ENCODE results near the gene STON1. TPM values are rescaled to one million over a fixed set of nuclear protein-coding genes. Genes with fewer than 3 reads are reported as not detected.

STON1 gene
- total and polyA plus RNA-seq, 2 of the 4 experiments (the other 2 are of a cell fraction): 4.0 to 5.7 TPM

DNA sequence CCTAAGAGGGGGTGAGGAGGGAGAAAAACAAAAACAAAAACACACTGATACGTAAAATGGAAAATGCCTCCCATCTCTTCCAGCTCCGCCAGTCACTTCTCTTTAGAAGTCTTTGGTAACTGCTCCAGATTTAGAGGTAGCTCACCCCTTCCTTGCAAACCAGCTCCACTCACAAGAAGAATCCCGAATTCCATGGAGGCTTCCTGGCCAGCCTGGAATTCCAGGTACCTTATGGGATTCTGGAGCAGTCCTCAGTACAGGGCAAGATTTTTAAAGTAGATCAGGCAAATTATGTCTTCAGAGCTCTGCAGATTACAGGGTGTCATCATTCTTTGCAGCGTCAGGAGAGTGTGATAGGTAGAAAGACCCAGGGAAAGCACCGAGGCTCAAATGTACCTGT lies 4.8 kb downstream of the STON1 start:
- DNase-seq (no peak), ATAC-seq (ENCODE audit: low read depth) (no peak)
- no peak overlapping the region for H4K5ac ChIP-seq (ENCODE audit: low read depth, low read length)
- H3K27ac ChIP-seq (ENCODE audit: insufficient read depth, low read length): no peak overlapping the region
- H4K91ac ChIP-seq (ENCODE audit: insufficient read depth, low read depth, low read length): no peak overlapping the region
- H3K4me2 ChIP-seq (ENCODE audit: low read depth, low read length): no peak overlapping the region
- no peak overlapping the region for H2AK5ac ChIP-seq (ENCODE audit: low read depth, low read length)
- intact Hi-C loops (cut with micrococcal nuclease) (loop anchor here (5.0 kb wide), 1 partner anchor 53 kb away; no protein-coding TSS in a partner anchor), in situ Hi-C loops (cut with MboI; ENCODE audit: low sequenced_read_pairs) (no loop called here), dilution Hi-C loops (cut with HindIII; ENCODE audit: low sequenced_read_pairs, unreplicated experiment) (no loop called here)
- H3K4ac ChIP-seq (ENCODE audit: low read depth, low read length): no peak overlapping the region
- peaks cover 9 to 29% of the 10 kb centered on the region in 2 experiments for H3K79me1 ChIP-seq (ENCODE audit: low read depth in 1 of 2, low read length in 2 of 2)
- H3K36me3 ChIP-seq (ENCODE audit: control insufficient read depth, insufficient read depth, low read length): peaks cover under 1% of the 10 kb centered on the region; the same call in 1 of the 2 replicates
- no peak overlapping the region for H3K18ac ChIP-seq (ENCODE audit: low read depth, low read length)
- H3K4me1 ChIP-seq (ENCODE audit: control insufficient read depth, insufficient read depth, low read length): peaks cover 5% of the 10 kb centered on the region
- H2AFZ ChIP-seq (replicated peaks; ENCODE audit: low read length, poor library complexity): no peak overlapping the region
- TF ChIP-seq CEBPB (IDR thresholded peaks at IDR 0.05; ENCODE audit: low read depth, low read length) (no peak), POLR2A (IDR thresholded peaks at IDR 0.05; ENCODE audit: low read depth, low read length) (no peak), MAFK (IDR thresholded peaks at IDR 0.05; ENCODE audit: low read depth, low read length) (no peak), NFE2L2 (IDR thresholded peaks at IDR 0.05; ENCODE audit: low read depth, low read length) (no peak), CHD1 (IDR thresholded peaks at IDR 0.05; ENCODE audit: low read depth, low read length) (no peak), BHLHE40 (IDR thresholded peaks at IDR 0.05; ENCODE audit: low read depth, low read length) (no peak), RAD21 (IDR thresholded peaks at IDR 0.05; ENCODE audit: low read length) (no peak), MXI1 (IDR thresholded peaks at IDR 0.05; ENCODE audit: borderline replicate concordance, low read depth, low read length) (no peak), RFX5 (IDR thresholded peaks at IDR 0.05; ENCODE audit: low read depth, low read length) (no peak)
- TF ChIP-seq, protein P1, sequence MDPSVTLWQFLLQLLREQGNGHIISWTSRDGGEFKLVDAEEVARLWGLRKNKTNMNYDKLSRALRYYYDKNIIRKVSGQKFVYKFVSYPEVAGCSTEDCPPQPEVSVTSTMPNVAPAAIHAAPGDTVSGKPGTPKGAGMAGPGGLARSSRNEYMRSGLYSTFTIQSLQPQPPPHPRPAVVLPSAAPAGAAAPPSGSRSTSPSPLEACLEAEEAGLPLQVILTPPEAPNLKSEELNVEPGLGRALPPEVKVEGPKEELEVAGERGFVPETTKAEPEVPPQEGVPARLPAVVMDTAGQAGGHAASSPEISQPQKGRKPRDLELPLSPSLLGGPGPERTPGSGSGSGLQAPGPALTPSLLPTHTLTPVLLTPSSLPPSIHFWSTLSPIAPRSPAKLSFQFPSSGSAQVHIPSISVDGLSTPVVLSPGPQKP (IDR thresholded peaks at IDR 0.05; ENCODE audit: borderline replicate concordance, low read depth, low read length): no peak
- TF ChIP-seq, protein P2, sequence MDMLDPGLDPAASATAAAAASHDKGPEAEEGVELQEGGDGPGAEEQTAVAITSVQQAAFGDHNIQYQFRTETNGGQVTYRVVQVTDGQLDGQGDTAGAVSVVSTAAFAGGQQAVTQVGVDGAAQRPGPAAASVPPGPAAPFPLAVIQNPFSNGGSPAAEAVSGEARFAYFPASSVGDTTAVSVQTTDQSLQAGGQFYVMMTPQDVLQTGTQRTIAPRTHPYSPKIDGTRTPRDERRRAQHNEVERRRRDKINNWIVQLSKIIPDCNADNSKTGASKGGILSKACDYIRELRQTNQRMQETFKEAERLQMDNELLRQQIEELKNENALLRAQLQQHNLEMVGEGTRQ (IDR thresholded peaks at IDR 0.05; ENCODE audit: low read depth, low read length): no peak
- 0 out of 2 replicates have a peak, but pooled peaks cover 6% of the 10 kb centered on the region for H3K9me1 ChIP-seq (ENCODE audit: insufficient read depth, low read length)
- no peaks in the 10 kb centered on the region for H3K27me3 ChIP-seq (ENCODE audit: control insufficient read depth, insufficient read depth, low read length)
- H2BK15ac ChIP-seq (ENCODE audit: low read depth, low read length): no peak overlapping the region
- no CpG with 5 or more reads among the region's 5 CpGs for WGBS, 2 experiments (ENCODE audit: extremely low coverage in 2 of 2, insufficient read length in 1 of 2)
- ChIA-PET CTCF (interaction anchor here (1.1 kb wide), 1 partner anchor 64 kb away, joined by 4 read pairs; no protein-coding TSS in a partner anchor), POLR2A (ENCODE audit: unreplicated experiment) (no interaction called here)
- no peaks in the 10 kb centered on the region for H3K9me3 ChIP-seq (ENCODE audit: control insufficient read depth, insufficient read depth, low read length)
- H2AK9ac ChIP-seq (replicated peaks; ENCODE audit: low read depth, low read length, poor library complexity): no peak overlapping the region
- no peak overlapping the region for H2BK5ac ChIP-seq (ENCODE audit: low read depth, low read length, poor library complexity, severe bottlenecking)
- no peak overlapping the region for H4K8ac ChIP-seq (ENCODE audit: low read depth in 2 of 2, low read length in 2 of 2)
- H2BK120ac ChIP-seq (ENCODE audit: low read depth, low read length): no peak overlapping the region
- H3K56ac ChIP-seq (ENCODE audit: extremely low read depth, insufficient read depth, low read length): no peak overlapping the region
- no peak overlapping the region for H3K4me3 ChIP-seq (ENCODE audit: insufficient read depth, low read depth, low read length)
- H3K14ac ChIP-seq (replicated peaks; ENCODE audit: low read depth, low read length): no peak overlapping the region
- BruUV-seq (replicated peaks): no TSS peak
- no peak overlapping the region for H2BK20ac ChIP-seq (ENCODE audit: low read depth, low read length)
- H3K9ac ChIP-seq (ENCODE audit: low read depth, low read length): no peak overlapping the region
- H3K23ac ChIP-seq (ENCODE audit: low read depth, low read length): no peak overlapping the region
- H4K20me1 ChIP-seq (ENCODE audit: insufficient read depth, low read length): peaks cover 4% of the 10 kb centered on the region; the same call in 1 of the 2 replicates
